HTERT RPE-1 (cell line): Measurements from ENCODE around the gene HCRT.
"Not testable (repeated sequence)": the region's sequence is repeated elsewhere in the genome, so short reads cannot be mapped to it uniquely, and the experiment has no call there.

Experiments used
- in situ Hi-C: fragments of 300-500 bp; cut with MboI; formaldehyde crosslinking; loops from 4 replicates; pipeline ENCODE4 v1.14.3; 2020; ENCODE audit warnings: low sequenced_read_pairs

Gene HCRT

DNA sequence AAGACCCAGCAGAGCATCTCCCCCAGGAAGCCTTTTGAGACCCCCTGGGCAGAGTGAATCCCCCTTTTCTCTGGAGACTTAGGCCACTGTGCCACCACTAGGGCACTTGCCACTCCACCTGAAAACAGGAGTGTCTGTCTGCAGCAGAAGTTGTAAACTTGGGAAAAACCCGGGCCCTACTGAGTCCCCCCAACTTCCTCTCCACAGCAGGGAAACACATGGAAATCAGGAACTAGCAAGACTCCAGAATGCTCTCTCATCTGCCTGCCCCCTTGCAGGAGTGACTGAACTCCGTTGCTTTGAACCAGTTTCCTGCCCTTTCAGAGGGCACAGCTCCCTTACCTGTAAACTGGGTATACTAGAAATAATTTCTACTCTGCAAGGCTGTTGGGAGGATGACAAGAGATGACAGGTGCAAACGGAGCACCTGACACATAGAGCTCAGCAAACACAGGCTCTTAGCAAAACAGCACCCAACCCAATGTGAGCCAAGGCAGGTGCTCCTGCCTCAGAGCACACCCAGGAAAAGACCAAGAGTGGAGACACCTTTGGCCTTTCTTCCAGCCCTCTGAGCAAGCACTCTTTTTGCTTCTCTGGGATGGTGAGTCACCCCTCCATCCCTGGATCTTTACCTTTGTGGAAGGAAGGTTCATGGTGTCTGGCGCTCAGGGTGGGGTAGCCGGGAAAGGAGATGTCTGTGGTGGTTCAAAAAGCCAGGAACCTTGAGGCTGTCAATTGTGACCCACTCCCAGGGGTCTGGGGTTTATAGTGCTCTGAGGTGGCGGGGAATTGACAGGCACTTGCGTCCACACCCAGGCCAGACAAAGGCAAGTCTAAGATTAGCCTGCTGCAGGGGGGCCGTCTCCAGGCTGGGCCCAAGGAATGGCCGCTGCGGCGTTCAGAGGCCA, at the start of gene HCRT:
Gene HCRT (minus strand): TSS at position 740 of the 908 bp plus-strand sequence. CDS start 87 bp downstream, at position 653.
- in situ Hi-C loops = no loop called here

- in situ Hi-C loops = no loop called here
Measured at GRCh38 chr17:42233994-42234393, 48.7 kb upstream of the HCRT start.

DNA sequence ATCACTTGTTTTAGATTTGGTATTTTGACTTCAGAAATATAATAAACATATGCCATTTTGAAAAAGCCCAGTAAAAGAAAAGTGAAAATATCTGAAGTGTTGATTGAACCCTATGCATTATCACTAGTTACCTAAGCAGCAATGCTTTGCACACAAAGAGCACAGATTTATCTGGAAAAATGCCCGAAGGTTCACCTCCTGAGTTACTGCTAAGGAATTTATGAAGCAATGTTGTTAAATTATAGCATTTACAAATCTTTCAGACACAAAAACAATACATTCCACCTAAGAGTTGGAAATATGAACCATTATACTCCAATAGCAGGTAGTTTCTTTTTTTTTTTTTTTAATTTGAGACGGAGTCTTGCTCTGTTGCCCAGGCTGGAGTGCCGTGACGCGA, 47.9 kb upstream of the HCRT start:
- in situ Hi-C loops = no loop called here

- in situ Hi-C loops = no loop called here
Measured at GRCh38 chr17:42230225-42230624, 45.0 kb upstream of the HCRT start.

- in situ Hi-C loops = no loop called here
Measured at GRCh38 chr17:42227849-42228700, 42.8 kb upstream of the HCRT start.

- in situ Hi-C loops = no loop called here
Measured at GRCh38 chr17:42225646-42226045, 40.4 kb upstream of the HCRT start.

DNA sequence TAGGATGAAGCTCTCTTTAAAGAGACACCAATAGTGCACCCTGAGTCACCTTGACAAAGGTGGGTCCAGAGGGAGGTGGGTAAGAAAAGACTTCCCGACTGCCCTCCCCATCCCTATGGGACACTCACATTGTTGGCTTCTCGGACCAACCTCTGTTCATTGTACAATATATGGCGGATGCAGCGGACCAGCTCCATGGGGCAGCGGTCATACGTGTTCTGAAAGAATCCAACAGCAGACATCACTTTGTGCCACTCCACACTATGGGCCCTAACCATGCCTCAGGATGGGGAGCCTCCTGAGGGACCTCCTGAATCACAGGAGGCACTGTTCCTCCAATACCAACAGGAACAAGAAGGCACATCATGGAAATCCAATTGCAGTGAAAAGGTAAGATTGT, 39.4 kb upstream of the HCRT start:
- in situ Hi-C loops = no loop called here

DNA sequence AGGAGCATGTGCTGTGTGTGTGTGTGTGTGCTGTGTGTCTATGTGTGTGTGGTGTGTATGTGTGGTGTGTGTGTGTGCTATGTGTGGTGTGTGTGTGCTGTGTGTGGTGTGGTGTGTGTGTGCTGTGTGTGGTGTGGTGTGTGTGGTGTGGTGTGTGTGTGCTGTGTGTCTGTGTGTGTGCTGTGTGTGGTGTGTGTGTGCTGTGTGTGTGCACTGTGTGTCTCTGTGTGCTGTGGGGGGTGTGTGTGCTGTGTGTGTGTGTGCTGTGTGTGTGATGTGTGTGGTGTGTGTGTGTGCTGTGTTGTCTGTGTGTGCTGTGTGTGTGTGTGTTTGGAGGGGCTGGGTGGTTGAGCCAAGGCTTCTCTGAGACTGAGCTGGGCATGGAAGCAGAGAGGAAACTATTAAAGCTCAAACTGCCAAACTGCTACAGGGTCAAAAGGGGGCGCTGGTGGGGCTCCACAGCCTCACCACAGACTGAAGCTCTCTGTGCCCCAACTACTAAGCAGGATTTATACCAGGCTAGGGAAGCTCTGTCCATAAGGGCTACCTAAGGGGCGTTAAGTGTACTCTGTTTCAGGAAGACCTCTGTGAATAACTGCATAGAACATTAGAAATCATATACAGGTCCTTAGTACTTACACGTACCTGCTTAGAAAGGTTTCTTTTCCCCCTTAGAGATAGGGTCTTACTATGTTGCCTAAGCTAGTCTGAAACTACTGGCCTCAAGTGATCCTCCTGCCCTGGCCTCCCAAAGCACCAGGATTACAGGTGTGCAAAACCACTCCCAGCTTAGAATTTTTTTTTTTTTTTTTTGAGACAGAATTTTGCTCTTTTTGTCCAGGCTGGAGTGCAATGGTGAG, 36.9 kb upstream of the HCRT start:
- in situ Hi-C loops = no loop called here

GRCh38 chr17:42219280-42219679, 34.0 kb upstream of the HCRT start:
- in situ Hi-C loops = not testable (repeated sequence)

- in situ Hi-C loops = no loop called here
Measured at GRCh38 chr17:42214156-42214555, 28.9 kb upstream of the HCRT start.

DNA sequence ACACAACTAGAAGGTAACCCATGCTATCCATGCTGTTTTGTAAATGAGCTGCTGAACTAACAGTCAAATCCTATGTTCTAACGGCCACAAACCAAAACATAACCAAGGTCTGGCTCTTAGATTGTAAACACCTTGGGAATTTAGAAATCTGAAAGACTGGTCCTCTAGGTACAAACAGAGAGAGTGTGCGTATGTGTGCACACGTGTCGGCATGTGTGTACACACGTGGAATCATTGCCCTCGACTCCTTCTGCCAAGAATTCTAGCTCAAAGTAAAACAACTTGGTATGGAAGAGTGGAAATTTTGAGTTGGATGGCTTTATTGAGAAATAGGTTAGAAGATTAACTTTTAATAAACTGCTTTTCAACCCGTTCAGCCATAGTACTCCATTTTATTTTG, 27.1 kb upstream of the HCRT start:
- in situ Hi-C loops = no loop called here

GRCh38 chr17:42211921-42212341, 26.7 kb upstream of the HCRT start:
- in situ Hi-C loops = not testable (repeated sequence)

GRCh38 chr17:42210046-42210445, 24.8 kb upstream of the HCRT start:
- in situ Hi-C loops = no loop called here

GRCh38 chr17:42206153-42206612, 20.9 kb upstream of the HCRT start:
- in situ Hi-C loops = not testable (repeated sequence)

DNA sequence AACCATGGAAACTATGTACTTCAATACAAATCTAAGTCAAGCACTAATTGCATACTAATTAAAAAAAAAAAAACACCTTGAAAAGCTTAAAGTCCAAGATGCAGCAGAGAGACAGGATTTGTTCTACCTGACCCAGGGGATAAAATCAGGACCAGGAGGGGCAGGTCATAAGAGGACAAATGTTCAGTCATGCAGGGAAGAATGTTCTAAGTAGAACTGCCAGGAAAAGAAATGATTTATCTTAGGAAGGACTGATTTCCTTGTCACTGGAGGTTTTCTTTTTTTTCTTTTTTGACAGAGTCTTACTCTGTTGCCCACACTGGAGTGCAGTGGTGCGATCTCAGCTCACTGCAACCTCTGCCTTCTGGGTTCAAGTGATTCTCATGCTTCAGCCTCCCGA, 18.1 kb upstream of the HCRT start:
- in situ Hi-C loops = no loop called here

DNA sequence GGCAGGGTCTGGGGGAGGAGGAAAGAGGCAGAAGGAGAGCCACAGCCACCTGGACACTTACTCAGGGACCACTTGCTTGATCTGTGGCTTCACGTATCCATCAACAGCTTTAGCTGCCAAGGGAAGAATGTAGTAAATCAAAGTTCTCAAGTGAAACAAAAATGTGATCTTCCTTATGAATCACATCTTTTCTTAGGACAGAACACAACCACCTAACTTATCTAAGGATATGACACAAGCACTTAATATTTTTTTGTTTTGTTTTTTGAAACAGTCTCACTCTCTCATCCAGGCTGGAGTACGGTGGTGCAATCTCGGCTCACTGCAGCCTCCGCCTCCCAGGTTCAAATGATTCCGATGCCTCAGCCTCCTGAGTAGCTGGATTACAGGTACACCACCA, 17.4 kb upstream of the HCRT start:
- in situ Hi-C loops = no loop called here

DNA sequence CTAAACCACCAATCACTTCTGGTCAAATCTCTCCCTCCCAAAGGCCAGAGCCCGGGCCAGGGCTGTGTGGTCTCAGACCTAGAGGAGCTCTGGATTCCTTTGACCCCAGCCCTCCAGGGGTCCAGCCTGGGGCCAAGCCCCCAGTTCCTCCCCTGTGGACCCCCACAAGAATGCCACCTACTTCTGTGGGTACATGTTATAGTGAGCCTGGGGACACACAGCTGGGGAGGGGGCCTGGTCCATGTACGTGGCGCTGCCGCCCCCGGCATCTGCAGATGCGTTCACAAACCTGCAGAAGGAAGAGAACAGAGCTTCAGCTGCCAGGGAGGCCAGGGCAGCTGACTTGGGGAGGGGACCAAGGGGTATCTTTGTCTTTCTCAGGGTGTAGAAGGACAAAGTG, 16.9 kb upstream of the HCRT start:
- in situ Hi-C loops = no loop called here

DNA sequence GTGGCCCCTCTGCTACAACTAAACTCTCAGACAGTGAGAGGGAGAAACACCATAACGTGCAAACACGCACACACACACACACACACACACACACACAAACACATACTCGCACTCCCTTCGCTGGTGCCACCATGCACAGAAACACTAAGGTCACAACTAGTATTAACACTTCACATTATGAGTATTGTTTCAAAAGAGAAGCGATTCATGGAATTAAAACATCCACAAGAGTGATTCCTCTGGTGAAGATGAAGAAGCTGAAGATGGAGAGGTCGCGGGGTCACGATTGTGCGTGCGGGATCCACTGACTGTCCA, 16.2 kb upstream of the HCRT start:
- in situ Hi-C loops = no loop called here

DNA sequence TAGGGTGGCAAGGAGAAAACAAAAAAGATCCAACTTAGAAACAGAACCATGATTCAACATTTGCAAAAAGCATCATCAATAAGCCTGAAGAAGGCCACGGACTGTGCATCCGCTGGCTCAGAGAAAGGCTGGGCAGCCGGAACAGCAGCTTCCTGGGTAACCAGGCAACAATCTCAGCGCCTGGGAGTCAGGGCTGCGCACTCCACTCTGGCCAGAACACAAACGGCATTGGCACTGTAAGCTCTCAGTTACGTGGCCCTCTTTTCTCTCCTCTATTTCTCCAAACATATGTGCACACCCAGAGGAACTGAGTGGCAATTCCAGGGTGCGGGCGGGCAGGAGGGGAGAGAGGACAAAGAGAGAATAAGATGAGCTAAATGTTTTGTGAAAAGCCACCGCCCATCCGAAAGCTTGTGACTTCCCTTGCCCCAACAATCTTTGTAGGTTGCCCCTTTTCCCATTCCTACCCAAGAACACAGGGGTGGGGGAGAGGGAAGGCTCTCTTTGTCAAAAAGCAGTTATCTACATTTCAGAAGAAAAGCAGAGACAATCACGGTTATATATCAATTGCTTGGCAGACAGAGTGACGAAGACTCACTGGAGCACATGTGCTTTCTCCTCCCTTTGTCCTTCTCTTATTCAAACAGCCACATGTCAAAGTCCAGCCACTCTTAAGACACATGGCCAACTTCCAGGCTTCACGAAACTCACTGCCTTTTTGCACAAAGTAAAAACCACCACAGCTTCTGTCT, 15.6 kb upstream of the HCRT start:
- in situ Hi-C loops = no loop called here

- in situ Hi-C loops = no loop called here
Measured at GRCh38 chr17:42199416-42200011, 14.3 kb upstream of the HCRT start.
